Liver (tissue), 9 donors: ENCODE measurements around the gene DCC. TPM values are rescaled to one million over a fixed set of nuclear protein-coding genes. Genes with fewer than 3 reads are reported as not detected.

Experiments used
- DNase-seq: peaks from one replicate; pipeline ENCODE4 v3.0.0-alpha.2; 2017; ENCODE audit warnings: low spot score
- H3K27ac ChIP-seq, 2 donors: one replicate each; pipeline ENCODE4 v1.7.0; 2013; ENCODE audit warnings: inconsistent platforms in 2 of 2, low read length in 2 of 2, control low read depth in 1 of 2, low read depth in 1 of 2, mild to moderate bottlenecking in 1 of 2
- H3K27me3 ChIP-seq, 4 donors: one replicate each; pipeline versions ENCODE4 v1.6.1 to v1.7.0; 2013; ENCODE audit warnings: low read length in 3 of 4, inconsistent platforms in 1 of 4, mild to moderate bottlenecking in 1 of 4, moderate library complexity in 1 of 4; ENCODE audit not compliant: control insufficient read depth in 4 of 4, insufficient read depth in 4 of 4
- H3K36me3 ChIP-seq, 4 donors: one replicate each; pipeline versions ENCODE4 v1.6.1 to v1.7.0; 2013; ENCODE audit warnings: low read length in 3 of 4, mild to moderate bottlenecking in 3 of 4, low read depth in 1 of 4, moderate library complexity in 1 of 4; ENCODE audit not compliant: control insufficient read depth in 4 of 4, insufficient read depth in 3 of 4
- H3K4me1 ChIP-seq, 4 donors: one replicate each; pipeline versions ENCODE4 v1.6.1 to v1.7.0; 2013; ENCODE audit warnings: low read length in 3 of 4, mild to moderate bottlenecking in 3 of 4, moderate library complexity in 1 of 4; ENCODE audit not compliant: control insufficient read depth in 4 of 4, insufficient read depth in 4 of 4
- H3K4me3 ChIP-seq, 3 donors: one replicate each; pipeline versions ENCODE4 v1.6.1 to v1.7.0; 2013; ENCODE audit warnings: low read length in 3 of 3, control low read depth in 1 of 3, low read depth in 1 of 3, mild to moderate bottlenecking in 1 of 3
- H3K9ac ChIP-seq, 2 donors: one replicate each; pipeline ENCODE4 v1.7.0; 2013; ENCODE audit warnings: low read length in 2 of 2, mild to moderate bottlenecking in 2 of 2, moderate library complexity in 2 of 2, control low read depth in 1 of 2, low read depth in 1 of 2
- H3K9me3 ChIP-seq, 4 donors: one replicate each; pipeline versions ENCODE4 v1.6.1 to v1.7.0; 2013; ENCODE audit warnings: low read length in 3 of 4; ENCODE audit not compliant: control insufficient read depth in 4 of 4
- FOXA2 ChIP-seq: IDR thresholded peaks from 2 replicates; pipeline ENCODE4 v1.6.1; 2016; ENCODE audit warnings: antibody characterized with exemption
- GABPA ChIP-seq, 2 donors: IDR thresholded peaks in 1 of 2; conservative IDR thresholded peaks in 1 of 2; 2 replicates each; pipeline ENCODE4 v1.6.1; 2016; ENCODE audit warnings: antibody characterized with exemption in 2 of 2, mild to moderate bottlenecking in 1 of 2, moderate library complexity in 1 of 2
- HNF4A ChIP-seq, 2 donors: conservative IDR thresholded peaks; 2 replicates each; pipeline ENCODE4 v1.6.1; 2016; ENCODE audit warnings: antibody characterized with exemption in 2 of 2, mild to moderate bottlenecking in 2 of 2
- HNF4G ChIP-seq: IDR thresholded peaks from 2 replicates; pipeline ENCODE4 v1.6.1; 2016; ENCODE audit warnings: antibody characterized with exemption
- JUND ChIP-seq, 2 donors: IDR thresholded peaks; 2 replicates each; pipeline ENCODE4 v1.6.1; 2016; ENCODE audit warnings: antibody characterized with exemption in 2 of 2
- NR2F2 ChIP-seq: IDR thresholded peaks from 2 replicates; pipeline ENCODE4 v1.6.1; 2016; ENCODE audit warnings: antibody characterized with exemption
- RAD21 ChIP-seq, 2 donors: IDR thresholded peaks; 2 replicates each; pipeline ENCODE4 v1.6.1; 2016; ENCODE audit warnings: antibody characterized with exemption in 2 of 2, mild to moderate bottlenecking in 2 of 2
- RXRA ChIP-seq, 2 donors: IDR thresholded peaks; 2 replicates each; pipeline ENCODE4 v1.6.1; 2017 to 2018; ENCODE audit warnings: antibody characterized with exemption in 2 of 2, mild to moderate bottlenecking in 1 of 2
- TAF1 ChIP-seq: conservative IDR thresholded peaks from 2 replicates; pipeline ENCODE4 v1.6.1; 2016; ENCODE audit warnings: antibody characterized with exemption, mild to moderate bottlenecking
- WGBS: extraction: QIAGEN DNeasy Blood & Tissue Kit; methylation state at CpG from one replicate; pipeline ENCODE4 v1.1.7; 2013; 5-methylcytosine and 5-hydroxymethylcytosine counted together
- polyA plus RNA-seq, 2 donors: library from polyadenylated mRNA; stranded (reverse) in 1 of 2; unstranded in 1 of 2; fragments of 200-250 nt in 1 of 2; fragments of >200 nt in 1 of 2; fragmentation: Nextera tagmentation in 1 of 2; extraction: Ambion mirVana in 1 of 2; gene quantifications; one replicate each; pipeline versions ENCODE4 v1.2.1 to v1.2.3, GENCODE V29; 2013 to 2015
- total RNA-seq, 2 donors: library from RNA; depleted of rRNA; stranded (reverse); fragments of >200 nt; gene quantifications; one replicate each; pipeline ENCODE4 v1.2.3, GENCODE V29; 2014
- TF ChIP-seq, protein P1 (sequence below): IDR thresholded peaks from 2 replicates; pipeline ENCODE4 v1.6.1; 2016; ENCODE audit warnings: antibody characterized with exemption
- TF ChIP-seq, protein P2 (sequence below): IDR thresholded peaks from 2 replicates; pipeline ENCODE4 v1.6.1; 2016; ENCODE audit warnings: antibody characterized with exemption, mild to moderate bottlenecking
- TF ChIP-seq, protein P3 (sequence below): fragments of 150-350 bp; IDR thresholded peaks from 2 replicates; pipeline ENCODE4 v1.5.1; 2017; ENCODE audit warnings: improper control_type of control experiment, low read depth, low read length; ENCODE audit not compliant: missing input control
- donor health status: healthy.
- donor health status: healthy.
- donor health status: healthy.
- donor health status: healthy.
- donor health status: healthy.

Gene DCC
- total and polyA plus RNA-seq, 4 donors = under 0.01 to 0.03 TPM; not detected in 2

DNA sequence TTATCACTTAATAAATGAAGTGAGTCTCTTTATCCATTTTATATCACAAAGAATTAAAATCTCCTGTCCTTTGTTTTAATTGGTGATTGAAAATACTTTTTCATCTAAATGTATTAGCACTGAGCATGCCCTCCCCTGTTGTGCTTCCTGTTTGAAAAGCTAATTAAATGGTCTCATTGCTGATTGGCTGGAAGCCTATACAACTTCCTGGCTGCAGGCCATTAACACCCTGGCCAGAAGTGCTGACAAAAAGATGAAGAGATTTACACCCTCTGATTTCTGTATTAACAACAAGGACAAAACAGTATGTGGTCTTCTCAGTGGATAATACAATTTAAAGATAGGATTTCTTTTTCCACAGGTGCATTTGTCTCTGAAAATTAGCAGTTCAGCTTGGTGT, 548.0 kb downstream of the DCC start:
- H3K27me3 ChIP-seq = no peaks in the 10 kb centered on the region
- TF ChIP-seq NR2F2 = no peak
- no peaks in the 10 kb centered on the region for H3K4me1 ChIP-seq
- H3K9ac ChIP-seq = no peak overlapping the region
- H3K27ac ChIP-seq = no peak overlapping the region
- no peaks in the 10 kb centered on the region for H3K36me3 ChIP-seq
- H3K4me3 ChIP-seq = no peak overlapping the region
- no peak for DNase-seq
- peaks cover 0 to 2% (median 0%) of the 10 kb centered on the region in 4 donors for H3K9me3 ChIP-seq

DNA sequence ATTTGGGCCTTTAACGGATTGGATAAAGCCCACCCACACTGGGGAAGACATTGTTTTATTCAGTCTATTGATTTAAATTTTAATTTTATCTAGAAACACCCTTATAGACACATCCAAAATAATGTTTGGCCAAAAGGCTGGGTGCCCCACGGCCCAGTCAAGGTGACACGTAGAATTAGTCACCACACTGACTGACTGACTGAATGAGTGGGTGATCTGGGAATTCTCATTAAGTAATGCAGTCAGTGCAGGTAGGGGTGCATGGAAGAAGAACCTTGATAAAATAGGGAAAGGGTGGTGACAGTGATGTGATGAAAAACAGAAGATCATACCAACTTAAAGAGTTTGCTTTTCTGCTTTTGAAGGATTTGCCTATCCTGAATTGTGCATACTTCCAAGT, 554.8 kb downstream of the DCC start:
- no peaks in the 10 kb centered on the region for H3K9me3 ChIP-seq
- no peaks in the 10 kb centered on the region for H3K36me3 ChIP-seq
- TF ChIP-seq GABPA (IDR thresholded peaks at IDR 0.05 in 1 of 2, conservative IDR thresholded peaks at IDR 0.05 in 1 of 2) (no peak), RXRA (IDR thresholded peaks at IDR 0.05) (no peak), TAF1 (no peak), HNF4A (conservative IDR thresholded peaks at IDR 0.05) (no peak), JUND (IDR thresholded peaks at IDR 0.05) (no peak), FOXA2 (no peak), HNF4G (no peak), RAD21 (IDR thresholded peaks at IDR 0.05) (no peak)
- TF ChIP-seq, protein P1, sequence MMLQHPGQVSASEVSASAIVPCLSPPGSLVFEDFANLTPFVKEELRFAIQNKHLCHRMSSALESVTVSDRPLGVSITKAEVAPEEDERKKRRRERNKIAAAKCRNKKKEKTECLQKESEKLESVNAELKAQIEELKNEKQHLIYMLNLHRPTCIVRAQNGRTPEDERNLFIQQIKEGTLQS = no peak
- TF ChIP-seq, protein P2, sequence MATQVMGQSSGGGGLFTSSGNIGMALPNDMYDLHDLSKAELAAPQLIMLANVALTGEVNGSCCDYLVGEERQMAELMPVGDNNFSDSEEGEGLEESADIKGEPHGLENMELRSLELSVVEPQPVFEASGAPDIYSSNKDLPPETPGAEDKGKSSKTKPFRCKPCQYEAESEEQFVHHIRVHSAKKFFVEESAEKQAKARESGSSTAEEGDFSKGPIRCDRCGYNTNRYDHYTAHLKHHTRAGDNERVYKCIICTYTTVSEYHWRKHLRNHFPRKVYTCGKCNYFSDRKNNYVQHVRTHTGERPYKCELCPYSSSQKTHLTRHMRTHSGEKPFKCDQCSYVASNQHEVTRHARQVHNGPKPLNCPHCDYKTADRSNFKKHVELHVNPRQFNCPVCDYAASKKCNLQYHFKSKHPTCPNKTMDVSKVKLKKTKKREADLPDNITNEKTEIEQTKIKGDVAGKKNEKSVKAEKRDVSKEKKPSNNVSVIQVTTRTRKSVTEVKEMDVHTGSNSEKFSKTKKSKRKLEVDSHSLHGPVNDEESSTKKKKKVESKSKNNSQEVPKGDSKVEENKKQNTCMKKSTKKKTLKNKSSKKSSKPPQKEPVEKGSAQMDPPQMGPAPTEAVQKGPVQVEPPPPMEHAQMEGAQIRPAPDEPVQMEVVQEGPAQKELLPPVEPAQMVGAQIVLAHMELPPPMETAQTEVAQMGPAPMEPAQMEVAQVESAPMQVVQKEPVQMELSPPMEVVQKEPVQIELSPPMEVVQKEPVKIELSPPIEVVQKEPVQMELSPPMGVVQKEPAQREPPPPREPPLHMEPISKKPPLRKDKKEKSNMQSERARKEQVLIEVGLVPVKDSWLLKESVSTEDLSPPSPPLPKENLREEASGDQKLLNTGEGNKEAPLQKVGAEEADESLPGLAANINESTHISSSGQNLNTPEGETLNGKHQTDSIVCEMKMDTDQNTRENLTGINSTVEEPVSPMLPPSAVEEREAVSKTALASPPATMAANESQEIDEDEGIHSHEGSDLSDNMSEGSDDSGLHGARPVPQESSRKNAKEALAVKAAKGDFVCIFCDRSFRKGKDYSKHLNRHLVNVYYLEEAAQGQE = no peak
- TF ChIP-seq, protein P3, sequence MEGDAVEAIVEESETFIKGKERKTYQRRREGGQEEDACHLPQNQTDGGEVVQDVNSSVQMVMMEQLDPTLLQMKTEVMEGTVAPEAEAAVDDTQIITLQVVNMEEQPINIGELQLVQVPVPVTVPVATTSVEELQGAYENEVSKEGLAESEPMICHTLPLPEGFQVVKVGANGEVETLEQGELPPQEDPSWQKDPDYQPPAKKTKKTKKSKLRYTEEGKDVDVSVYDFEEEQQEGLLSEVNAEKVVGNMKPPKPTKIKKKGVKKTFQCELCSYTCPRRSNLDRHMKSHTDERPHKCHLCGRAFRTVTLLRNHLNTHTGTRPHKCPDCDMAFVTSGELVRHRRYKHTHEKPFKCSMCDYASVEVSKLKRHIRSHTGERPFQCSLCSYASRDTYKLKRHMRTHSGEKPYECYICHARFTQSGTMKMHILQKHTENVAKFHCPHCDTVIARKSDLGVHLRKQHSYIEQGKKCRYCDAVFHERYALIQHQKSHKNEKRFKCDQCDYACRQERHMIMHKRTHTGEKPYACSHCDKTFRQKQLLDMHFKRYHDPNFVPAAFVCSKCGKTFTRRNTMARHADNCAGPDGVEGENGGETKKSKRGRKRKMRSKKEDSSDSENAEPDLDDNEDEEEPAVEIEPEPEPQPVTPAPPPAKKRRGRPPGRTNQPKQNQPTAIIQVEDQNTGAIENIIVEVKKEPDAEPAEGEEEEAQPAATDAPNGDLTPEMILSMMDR = no peak
- no peak overlapping the region for H3K4me3 ChIP-seq
- WGBS = 82% methylated on average over 3 of the region's 3 CpGs
- H3K4me1 ChIP-seq = no peaks in the 10 kb centered on the region
- no peak for DNase-seq
- H3K9ac ChIP-seq = no peak overlapping the region
- H3K27ac ChIP-seq = no peak overlapping the region
- no peaks in the 10 kb centered on the region for H3K27me3 ChIP-seq
